ENCODE measurements around the gene ANKRD55. TPM values are rescaled to one million over a fixed set of nuclear protein-coding genes. Genes with fewer than 3 reads are reported as not detected.
"Not testable (repeated sequence)": the region's sequence is repeated elsewhere in the genome, so short reads cannot be mapped to it uniquely, and the experiment has no call there.

The ANKRD55 gene
- 1 to 10 TPM; 3.7 to 6.4 TPM for total RNA-seq

- no peaks in the 10 kb centered on the region for H3K9me3 Mint-ChIP-seq
- no peak for ATAC-seq
Measured at GRCh38 chr5:56233230-56233629, at the start of gene ANKRD55. Gene ANKRD55 (minus strand): TSS chr5:56233330. CDS start chr5:56232913, 417 bp downstream.

GRCh38 chr5:56282216-56282615 lies 49.1 kb upstream of the ANKRD55 start:
- no peaks in the 10 kb centered on the region for H3K36me3 Mint-ChIP-seq
- H3K9me3 Mint-ChIP-seq = no peaks in the 10 kb centered on the region
- H3K27ac Mint-ChIP-seq = no peak overlapping the region
- DNase-seq (ENCODE audit: low spot score in 2 of 2) = no peak
- no peak for ATAC-seq

More at GRCh38 chr5:56233230-56233629, at the start of gene ANKRD55:
- Mint-ChIP-seq H3K27ac (no peak within 1 kb of the TSS), H3K36me3 (no peaks in the 10 kb centered on the region)
- DNase-seq (ENCODE audit: low spot score in 2 of 2) = no peak

- Mint-ChIP-seq H3K36me3 (no peaks in the 10 kb centered on the region), H3K9me3 (no peaks in the 10 kb centered on the region), H3K27ac (no peak overlapping the region)
- ATAC-seq = no peak
- no peak for DNase-seq (ENCODE audit: low spot score in 2 of 2)
Measured at GRCh38 chr5:56281489-56282165, 48.5 kb upstream of the ANKRD55 start.

GRCh38 chr5:56279979-56280378 lies 46.8 kb upstream of the ANKRD55 start:
- no peak for ATAC-seq

GRCh38 chr5:56279291-56279690 lies 46.2 kb upstream of the ANKRD55 start:
- no peak overlapping the region for H3K27ac Mint-ChIP-seq
- H3K36me3 Mint-ChIP-seq = no peaks in the 10 kb centered on the region
- DNase-seq (ENCODE audit: low spot score in 2 of 2) (no peak), ATAC-seq (no peak)
- H3K9me3 Mint-ChIP-seq = no peaks in the 10 kb centered on the region

More at GRCh38 chr5:56279979-56280378, 46.8 kb upstream of the ANKRD55 start:
- Mint-ChIP-seq H3K9me3 (no peaks in the 10 kb centered on the region), H3K36me3 (no peaks in the 10 kb centered on the region), H3K27ac (no peak overlapping the region)
- no peak for DNase-seq (ENCODE audit: low spot score in 2 of 2)

GRCh38 chr5:56278335-56278753 lies 45.2 kb upstream of the ANKRD55 start:
- ATAC-seq (no peak), DNase-seq (ENCODE audit: low spot score in 2 of 2) (no peak)
- H3K36me3 Mint-ChIP-seq = no peaks in the 10 kb centered on the region
- no peaks in the 10 kb centered on the region for H3K9me3 Mint-ChIP-seq
- no peak overlapping the region for H3K27ac Mint-ChIP-seq

- DNase-seq (ENCODE audit: low spot score in 2 of 2) (no peak), ATAC-seq (no peak)
- Mint-ChIP-seq H3K9me3 (no peaks in the 10 kb centered on the region), H3K27ac (no peak overlapping the region), H3K36me3 (no peaks in the 10 kb centered on the region)
Measured at GRCh38 chr5:56277573-56277972, 44.4 kb upstream of the ANKRD55 start.

- no peak for ATAC-seq
- Mint-ChIP-seq H3K36me3 (no peaks in the 10 kb centered on the region), H3K9me3 (no peaks in the 10 kb centered on the region), H3K27ac (no peak overlapping the region)
- no peak for DNase-seq (ENCODE audit: low spot score in 2 of 2)
Measured at GRCh38 chr5:56273376-56273955, 40.3 kb upstream of the ANKRD55 start.

GRCh38 chr5:56272765-56273164 lies 39.6 kb upstream of the ANKRD55 start:
- Mint-ChIP-seq H3K27ac (no peak overlapping the region), H3K36me3 (no peaks in the 10 kb centered on the region), H3K9me3 (no peaks in the 10 kb centered on the region)
- no peak for DNase-seq (ENCODE audit: low spot score in 2 of 2)
- ATAC-seq = no peak

- no peaks in the 10 kb centered on the region for H3K36me3 Mint-ChIP-seq
- ATAC-seq (peak; percentile 98), DNase-seq (ENCODE audit: low spot score in 2 of 2) (peak; percentile 75 to 78)
- H3K27ac Mint-ChIP-seq = peak overlapping the region; percentile 27 to 80
- H3K9me3 Mint-ChIP-seq = no peaks in the 10 kb centered on the region
Measured at GRCh38 chr5:56270568-56271392, 37.6 kb upstream of the ANKRD55 start.

GRCh38 chr5:56270058-56270457 lies 36.9 kb upstream of the ANKRD55 start:
- Mint-ChIP-seq H3K9me3 (no peaks in the 10 kb centered on the region), H3K36me3 (no peaks in the 10 kb centered on the region), H3K27ac (peak overlapping the region in 1 of 2 donors; percentile 80)
- ATAC-seq (peak; percentile 59), DNase-seq (ENCODE audit: low spot score in 2 of 2) (no peak)

- Mint-ChIP-seq H3K36me3 (no peaks in the 10 kb centered on the region), H3K27ac (peak overlapping the region; percentile 1 to 80), H3K9me3 (no peaks in the 10 kb centered on the region)
- DNase-seq (ENCODE audit: low spot score in 2 of 2) (no peak), ATAC-seq (peak in 1 of 2 donors; percentile 36)
Measured at GRCh38 chr5:56269216-56269927, 36.2 kb upstream of the ANKRD55 start.

- not testable (repeated sequence) for H3K36me3 Mint-ChIP-seq; ATAC-seq; H3K27ac Mint-ChIP-seq; H3K9me3 Mint-ChIP-seq; DNase-seq (ENCODE audit: low spot score in 2 of 2)
Measured at GRCh38 chr5:56268707-56269106, 35.6 kb upstream of the ANKRD55 start.

GRCh38 chr5:56267856-56268255 lies 34.7 kb upstream of the ANKRD55 start:
- Mint-ChIP-seq H3K9me3 (no peaks in the 10 kb centered on the region), H3K27ac (no peak overlapping the region), H3K36me3 (no peaks in the 10 kb centered on the region)
- DNase-seq (ENCODE audit: low spot score in 2 of 2) = no peak
- ATAC-seq = no peak

GRCh38 chr5:56264417-56265025 lies 31.4 kb upstream of the ANKRD55 start:
- DNase-seq (ENCODE audit: low spot score in 2 of 2) = no peak
- H3K9me3 Mint-ChIP-seq = no peaks in the 10 kb centered on the region
- no peaks in the 10 kb centered on the region for H3K36me3 Mint-ChIP-seq
- peak; percentile 47 to 52 for ATAC-seq
- no peak overlapping the region for H3K27ac Mint-ChIP-seq

- ATAC-seq (no peak), DNase-seq (ENCODE audit: low spot score in 2 of 2) (no peak)
- Mint-ChIP-seq H3K36me3 (no peaks in the 10 kb centered on the region), H3K27ac (no peak overlapping the region), H3K9me3 (no peaks in the 10 kb centered on the region)
Measured at GRCh38 chr5:56262279-56262678, 29.1 kb upstream of the ANKRD55 start.

Data from activated naive CD4-positive, alpha-beta T cell treated with anti-CD3 and anti-CD28 coated beads, Interleukin-2, amount 50 U/mL, for 72 hours (primary cell).